Lung microvascular endothelial cell (primary cell): ENCODE measurements around the gene LIMK1. TPM values are rescaled to one million over a fixed set of nuclear protein-coding genes. Genes with fewer than 3 reads are reported as not detected.

ENCODE experiments used
- DNase-seq, 2 donors: peaks; one replicate each; pipeline versions ENCODE4 v3.0.0 to v3.0.0-alpha.2; 2010; ENCODE audit warnings: low read depth in 2 of 2
- total RNA-seq: library from RNA; depleted of rRNA; stranded (reverse); fragments of >200 nt; gene quantifications from 2 replicates; pipeline ENCODE4 v1.2.1, GENCODE V29; 2014

Gene LIMK1
- total RNA-seq, 1 donor from 2014 or later: 13.7 TPM

- no peak for DNase-seq
Observed at GRCh38 chr7:74056096-74056915, 27.3 kb upstream of the LIMK1 start.

- no peak for DNase-seq
Observed at GRCh38 chr7:74057216-74057925, 26.2 kb upstream of the LIMK1 start.

GRCh38 chr7:74057987-74058386, 25.6 kb upstream of the LIMK1 start:
- DNase-seq: no peak

- no peak for DNase-seq
Observed at GRCh38 chr7:74058486-74058885, 25.1 kb upstream of the LIMK1 start.

- DNase-seq: no peak
Observed at GRCh38 chr7:74059037-74059436, 24.6 kb upstream of the LIMK1 start.

GRCh38 chr7:74059681-74060588, 23.7 kb upstream of the LIMK1 start:
- DNase-seq: no peak

GRCh38 chr7:74061840-74062539, 21.6 kb upstream of the LIMK1 start:
- peak; percentile 93 for DNase-seq

- DNase-seq: no peak
Observed at GRCh38 chr7:74063223-74063641, 20.4 kb upstream of the LIMK1 start.

GRCh38 chr7:74063646-74064045, 20.0 kb upstream of the LIMK1 start:
- no peak for DNase-seq

GRCh38 chr7:74064696-74065095, 18.9 kb upstream of the LIMK1 start:
- DNase-seq: no peak

GRCh38 chr7:74066626-74067025, 17.0 kb upstream of the LIMK1 start:
- no peak for DNase-seq

- no peak for DNase-seq
Observed at GRCh38 chr7:74068378-74069085, 15.1 kb upstream of the LIMK1 start.

GRCh38 chr7:74069086-74069541, 14.5 kb upstream of the LIMK1 start:
- DNase-seq: no peak

GRCh38 chr7:74069790-74070618, 13.6 kb upstream of the LIMK1 start:
- no peak for DNase-seq

- DNase-seq: no peak
Observed at GRCh38 chr7:74070619-74070921, 13.0 kb upstream of the LIMK1 start.

GRCh38 chr7:74071121-74071520, 12.5 kb upstream of the LIMK1 start:
- DNase-seq: no peak

GRCh38 chr7:74074770-74075169, 8.8 kb upstream of the LIMK1 start:
- no peak for DNase-seq

- DNase-seq: no peak
Observed at GRCh38 chr7:74078461-74078860, 5.1 kb upstream of the LIMK1 start.

- no peak for DNase-seq
Observed at GRCh38 chr7:74082770-74083116, 861 bp upstream of the LIMK1 start.
